PC-3 (cell line): ENCODE data around the gene C2CD5.

ENCODE experiments used
- EZH2 ChIP-seq: fragments of 300-600 bp; sonication (generic); IDR thresholded peaks from one replicate; pipeline ENCODE4 v1.6.1; 2017; ENCODE audit warnings: antibody characterized with exemption, mild to moderate bottlenecking, low read length; ENCODE audit not compliant: unreplicated experiment
- TF ChIP-seq, protein P1 (sequence below): fragments of 300-600 bp; sonication (generic); conservative IDR thresholded peaks from 2 replicates; pipeline ENCODE4 v1.5.1; 2017; ENCODE audit warnings: antibody characterized with exemption, low read depth, mild to moderate bottlenecking, low read length

DNA sequence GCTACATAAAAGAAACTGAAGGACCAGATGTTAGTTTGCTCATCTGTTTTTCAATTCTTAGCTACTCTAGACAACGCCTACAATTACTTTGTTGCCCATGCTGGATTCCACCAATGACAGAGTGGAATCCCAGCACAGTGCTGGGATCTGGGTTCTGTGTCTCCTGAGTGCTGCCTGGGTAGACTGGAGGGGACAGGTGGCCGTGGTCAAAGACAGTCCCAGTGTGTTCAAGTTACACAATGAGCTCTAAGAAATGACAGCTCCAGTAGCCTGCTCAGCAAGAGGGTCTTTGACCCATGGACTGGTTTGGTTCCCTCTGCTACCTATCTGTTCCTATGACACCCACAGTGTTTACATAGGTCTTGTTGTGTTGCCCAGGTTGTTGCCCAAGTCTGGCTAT is 38.5 kb downstream of the C2CD5 start:
- TF ChIP-seq, protein P1, sequence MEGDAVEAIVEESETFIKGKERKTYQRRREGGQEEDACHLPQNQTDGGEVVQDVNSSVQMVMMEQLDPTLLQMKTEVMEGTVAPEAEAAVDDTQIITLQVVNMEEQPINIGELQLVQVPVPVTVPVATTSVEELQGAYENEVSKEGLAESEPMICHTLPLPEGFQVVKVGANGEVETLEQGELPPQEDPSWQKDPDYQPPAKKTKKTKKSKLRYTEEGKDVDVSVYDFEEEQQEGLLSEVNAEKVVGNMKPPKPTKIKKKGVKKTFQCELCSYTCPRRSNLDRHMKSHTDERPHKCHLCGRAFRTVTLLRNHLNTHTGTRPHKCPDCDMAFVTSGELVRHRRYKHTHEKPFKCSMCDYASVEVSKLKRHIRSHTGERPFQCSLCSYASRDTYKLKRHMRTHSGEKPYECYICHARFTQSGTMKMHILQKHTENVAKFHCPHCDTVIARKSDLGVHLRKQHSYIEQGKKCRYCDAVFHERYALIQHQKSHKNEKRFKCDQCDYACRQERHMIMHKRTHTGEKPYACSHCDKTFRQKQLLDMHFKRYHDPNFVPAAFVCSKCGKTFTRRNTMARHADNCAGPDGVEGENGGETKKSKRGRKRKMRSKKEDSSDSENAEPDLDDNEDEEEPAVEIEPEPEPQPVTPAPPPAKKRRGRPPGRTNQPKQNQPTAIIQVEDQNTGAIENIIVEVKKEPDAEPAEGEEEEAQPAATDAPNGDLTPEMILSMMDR: no peak
- no peak for TF ChIP-seq EZH2
